HG03558 (cell line): ENCODE data around the gene EIF1AD.
"Not testable (repeated sequence)": the region's sequence is repeated elsewhere in the genome, so short reads cannot be mapped to it uniquely, and the experiment has no call there.

Experiments used
- ATAC-seq: cut with Tn5 transposase; IDR thresholded peaks from one replicate; pipeline ENCODE4 v1.9.1; 2021; ENCODE audit warnings: moderate number of reproducible peaks; ENCODE audit not compliant: unreplicated experiment; ENCODE audit errors: extremely low read depth

The EIF1AD gene

GRCh38 chr11:66022401-66023185 is 20.6 kb upstream of the EIF1AD start:
- ATAC-seq = no peak

DNA sequence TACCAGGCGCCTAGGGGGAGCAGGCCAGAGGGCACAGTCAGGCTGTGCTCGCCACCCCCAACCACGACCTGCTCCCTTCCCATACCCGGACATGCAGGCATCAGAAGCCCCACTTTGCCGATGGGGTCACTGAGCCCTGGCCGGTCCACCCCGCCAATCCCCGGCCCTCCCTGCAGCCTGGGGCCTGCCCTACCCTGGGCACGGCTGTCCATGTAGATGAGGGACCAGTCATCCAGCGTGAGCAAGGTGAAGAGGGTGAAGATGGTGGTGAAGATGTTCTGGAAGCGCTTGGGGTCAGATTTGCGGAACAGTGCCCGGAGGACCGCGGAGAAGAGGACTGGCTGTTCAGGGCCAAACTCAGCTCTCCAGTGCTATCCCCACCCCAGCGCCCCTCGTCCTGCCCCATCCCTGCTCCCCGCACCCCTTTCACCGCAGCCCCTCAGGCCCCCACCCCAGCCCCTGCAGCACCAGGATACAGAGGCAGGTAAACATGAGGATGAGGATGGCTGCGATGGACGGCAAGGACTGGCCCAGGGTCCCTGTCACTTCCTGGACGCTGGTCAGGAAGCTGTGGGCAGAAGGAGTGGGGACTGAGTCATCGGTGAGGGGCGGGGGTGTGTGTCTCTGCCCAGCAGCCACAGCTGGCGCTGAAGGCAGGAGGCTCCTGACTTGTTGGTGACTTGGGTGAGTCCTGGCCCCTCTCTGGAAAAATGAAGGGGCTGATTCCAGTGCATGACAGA is 18.8 kb upstream of the EIF1AD start:
- no peak for ATAC-seq

- ATAC-seq = no peak
Measured at GRCh38 chr11:66020212-66020611, 18.3 kb upstream of the EIF1AD start.

DNA sequence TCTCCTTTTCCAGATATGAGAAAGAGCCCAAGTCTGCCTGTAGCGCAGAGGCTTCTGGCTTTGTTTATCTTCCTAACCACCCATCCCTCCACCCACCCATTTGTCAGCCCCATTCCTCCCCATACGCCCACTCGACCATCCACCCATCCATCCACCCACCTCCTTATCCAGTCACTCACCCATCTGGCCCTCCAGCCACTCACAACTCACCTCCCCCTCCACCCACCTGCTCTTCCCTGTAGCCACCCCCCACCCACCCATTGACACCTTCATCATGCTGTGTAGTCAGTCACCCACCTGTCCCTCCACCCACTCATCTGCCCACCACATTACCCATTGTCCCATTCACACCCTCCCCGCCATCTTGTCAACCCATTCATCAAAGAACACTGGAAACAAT is 15.4 kb upstream of the EIF1AD start:
- ATAC-seq = no peak

DNA sequence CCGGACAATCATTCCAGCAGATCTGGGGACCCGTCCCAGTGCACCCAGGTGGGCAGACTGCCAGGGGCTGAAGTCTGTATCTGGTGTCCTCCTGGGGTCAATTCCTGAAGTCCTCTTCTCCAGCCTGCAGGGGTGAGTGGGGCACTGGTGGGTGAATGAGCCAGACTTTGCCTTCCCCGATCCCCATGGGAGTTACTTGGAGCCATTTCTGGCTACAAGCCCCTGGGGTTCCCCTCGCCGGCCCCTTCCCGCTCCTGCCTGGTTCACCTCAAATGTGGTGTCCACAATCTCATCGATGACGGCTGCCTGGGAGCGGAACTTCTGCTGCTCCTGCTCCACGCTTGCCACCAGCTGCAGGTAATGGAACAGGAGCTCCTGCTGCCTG is 14.8 kb upstream of the EIF1AD start:
- no peak for ATAC-seq

DNA sequence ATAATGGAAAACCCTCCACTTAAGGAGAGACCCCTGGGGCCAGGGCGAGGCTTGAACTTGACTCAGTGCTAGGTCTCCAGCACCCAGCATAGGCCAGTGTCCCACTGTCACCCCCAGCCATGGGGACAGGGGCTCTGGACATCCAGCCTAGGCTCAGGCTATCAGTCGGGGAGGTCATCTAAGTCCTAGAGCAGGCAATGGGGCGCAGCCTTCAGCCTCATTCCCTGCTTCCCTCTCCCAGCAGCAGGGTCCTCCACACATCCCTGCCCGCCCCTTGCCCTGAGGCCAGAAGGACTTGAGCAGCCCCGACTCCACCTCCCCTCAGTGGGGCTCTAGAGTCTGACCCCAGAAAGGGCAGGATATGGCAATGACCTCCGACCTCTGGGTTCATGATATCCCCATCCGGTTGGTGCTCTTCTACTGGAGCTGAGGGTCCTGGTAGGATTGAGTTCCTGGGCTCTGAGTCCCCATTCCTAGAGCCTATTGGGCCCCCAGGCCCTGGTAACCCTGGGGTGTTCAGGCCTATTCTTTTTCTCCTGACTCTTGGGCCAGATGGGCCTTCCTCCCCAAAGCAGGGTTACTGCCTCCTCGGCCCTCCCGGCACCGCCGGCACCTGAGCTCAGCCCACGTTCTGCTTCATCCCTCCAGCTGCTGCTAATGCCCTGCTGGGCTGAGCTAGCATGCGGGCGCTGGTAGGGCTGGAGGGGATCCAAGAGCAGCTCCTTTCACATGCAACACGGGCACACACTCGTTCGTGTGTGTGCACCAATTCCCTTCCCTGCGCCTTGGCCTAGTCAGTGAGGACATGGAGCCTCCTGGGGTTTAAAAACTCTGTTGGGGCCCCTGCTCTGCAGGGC is 14.2 kb upstream of the EIF1AD start:
- no peak for ATAC-seq

DNA sequence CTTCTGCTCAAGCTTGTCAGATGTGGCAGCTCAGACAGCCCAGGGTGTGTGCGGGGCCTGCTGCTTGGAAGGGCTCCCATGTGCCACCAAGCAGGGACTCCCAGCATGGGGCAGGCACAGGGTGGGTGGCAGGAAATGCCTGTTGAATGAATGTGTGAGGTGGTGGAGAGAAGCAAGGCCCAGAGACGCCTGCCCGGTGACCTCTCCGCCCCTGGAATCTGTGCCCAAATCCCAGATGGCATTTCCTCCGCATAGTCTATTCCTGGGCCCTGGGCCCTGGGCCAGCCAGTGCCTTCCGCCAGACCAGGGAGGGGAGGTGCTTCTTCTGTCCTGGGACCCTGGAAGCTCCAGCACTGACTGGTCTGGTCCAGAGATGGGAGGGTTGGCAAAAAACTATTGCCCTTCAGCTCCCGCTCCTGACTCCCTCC is 13.5 kb upstream of the EIF1AD start:
- ATAC-seq = no peak

DNA sequence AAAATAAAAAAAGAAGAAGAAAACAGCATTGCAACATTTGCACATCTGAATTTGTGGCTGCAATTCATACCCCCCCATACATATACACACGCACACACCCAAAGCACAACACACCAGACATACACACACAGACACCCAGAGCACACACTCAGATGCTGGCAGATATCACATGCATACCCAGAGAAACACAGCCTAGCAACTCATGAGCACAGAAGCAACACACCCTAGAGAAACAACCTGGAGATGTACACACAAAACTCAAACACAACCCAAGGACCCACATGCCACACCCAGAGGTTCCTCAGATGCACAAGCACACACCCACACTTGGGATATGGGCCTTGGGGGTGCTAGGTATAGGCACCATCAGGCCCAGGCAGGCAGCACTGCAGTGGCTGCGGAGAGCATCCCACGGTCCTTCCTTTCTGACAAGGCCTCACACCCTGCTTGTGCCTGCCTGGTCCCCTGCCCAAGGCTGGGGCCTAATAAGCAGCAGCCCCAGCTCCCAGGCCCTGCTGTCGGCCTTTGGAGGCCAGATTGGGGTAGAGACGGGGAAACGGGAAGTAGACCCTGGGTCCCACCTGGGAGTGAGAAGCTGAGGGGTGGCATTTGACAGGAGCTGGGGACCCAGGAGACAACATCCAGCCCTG is 13.0 kb upstream of the EIF1AD start:
- no peak for ATAC-seq

GRCh38 chr11:66013762-66014100 is 11.8 kb upstream of the EIF1AD start:
- ATAC-seq = no peak

DNA sequence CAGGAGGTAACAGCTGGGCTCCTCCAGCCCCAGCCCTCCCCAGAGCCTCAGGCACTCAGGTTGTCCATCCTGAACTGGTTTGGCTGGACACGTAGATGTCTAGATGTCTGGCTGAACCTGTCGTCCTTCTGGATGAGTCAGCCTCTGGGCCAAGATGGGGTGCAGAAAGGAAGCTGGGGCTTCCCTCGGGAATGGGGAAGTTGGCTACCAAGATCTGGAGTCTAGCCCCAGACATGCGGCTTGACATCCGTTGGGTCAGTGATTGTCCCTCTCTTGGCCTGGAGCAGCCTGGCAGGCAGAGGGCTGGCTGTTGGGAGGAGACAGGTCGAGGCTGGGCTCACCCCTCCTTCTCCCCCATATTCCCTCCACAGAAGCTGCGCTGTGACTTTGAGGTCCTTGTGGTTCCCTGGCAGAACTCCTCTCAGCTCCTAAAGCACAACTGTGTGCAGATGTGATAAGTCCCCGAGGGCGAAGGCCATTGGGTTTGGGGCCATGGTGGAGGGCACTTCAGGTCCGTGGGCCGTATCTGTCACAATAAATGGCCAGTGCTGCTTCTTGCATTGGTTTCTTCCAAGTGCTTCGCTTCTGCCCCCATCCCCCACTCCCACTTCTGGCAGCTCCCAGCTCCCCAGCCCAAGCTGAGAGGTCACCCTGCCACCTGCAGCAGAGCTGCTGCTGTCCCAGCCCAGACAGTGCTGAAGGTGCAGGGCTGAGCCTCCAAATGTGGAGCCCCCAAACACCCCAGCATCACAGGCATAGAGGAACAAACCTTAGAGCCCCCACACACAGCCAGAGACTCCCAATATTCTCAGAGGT is 11.2 kb upstream of the EIF1AD start:
- no peak for ATAC-seq

DNA sequence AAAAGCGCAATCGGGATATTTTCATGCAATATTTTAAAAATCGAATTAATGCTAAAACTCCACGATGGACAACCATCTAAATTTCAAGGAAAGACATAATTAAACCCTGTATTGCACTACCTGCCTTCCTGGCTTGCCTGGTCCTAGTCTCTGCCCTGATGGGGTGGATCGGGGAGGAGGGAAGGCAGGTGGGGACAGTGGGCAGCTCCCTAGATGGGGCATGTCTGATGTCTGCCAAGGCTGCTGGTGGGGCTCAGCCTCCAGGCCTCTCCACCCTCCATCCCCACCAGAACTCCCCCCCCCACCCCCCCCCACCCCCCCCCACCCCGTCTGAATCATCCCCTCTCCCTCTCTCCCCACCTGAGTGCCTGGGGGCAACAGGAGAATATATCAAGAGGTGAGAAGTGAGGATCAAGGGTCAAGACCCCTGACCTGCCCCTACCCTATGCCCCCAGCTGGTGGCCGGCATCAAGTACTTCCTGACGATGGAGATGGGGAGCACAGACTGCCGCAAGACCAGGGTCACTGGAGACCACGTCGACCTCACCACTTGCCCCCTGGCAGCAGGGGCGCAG is 10.5 kb upstream of the EIF1AD start:
- no peak for ATAC-seq

- no peak for ATAC-seq
Measured at GRCh38 chr11:66011785-66012303, 9.9 kb upstream of the EIF1AD start, which contains the start of gene CST6. CST6 (plus strand) TSS chr11:66012008; CDS start chr11:66012045, 37 bp downstream.

GRCh38 chr11:66011239-66011784 is 9.4 kb upstream of the EIF1AD start:
- ATAC-seq = no peak

DNA sequence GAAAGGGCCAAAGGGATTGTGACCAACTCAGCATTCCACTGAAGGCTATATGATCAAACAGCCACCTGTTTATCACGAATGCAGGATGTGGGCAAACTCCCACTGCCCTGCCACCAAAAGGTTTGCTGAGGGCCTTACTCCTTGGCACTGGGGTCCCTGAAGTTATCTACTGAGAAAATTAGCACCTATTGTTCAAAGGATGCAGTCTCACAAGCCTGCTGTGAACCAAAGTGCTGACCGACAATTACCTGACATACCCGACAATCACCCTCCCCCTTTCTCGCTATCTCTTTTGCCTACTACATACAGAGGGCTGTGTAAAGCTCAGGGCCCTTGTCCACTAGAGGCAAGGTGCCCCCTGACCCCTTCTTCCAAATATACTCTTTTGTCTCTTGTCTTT is 8.1 kb upstream of the EIF1AD start:
- not testable (repeated sequence) for ATAC-seq

GRCh38 chr11:66008468-66009101 is 6.6 kb upstream of the EIF1AD start:
- ATAC-seq = no peak

GRCh38 chr11:66008095-66008467 is 6.1 kb upstream of the EIF1AD start:
- no peak for ATAC-seq

GRCh38 chr11:66007201-66007634 is 5.3 kb upstream of the EIF1AD start:
- ATAC-seq = no peak

DNA sequence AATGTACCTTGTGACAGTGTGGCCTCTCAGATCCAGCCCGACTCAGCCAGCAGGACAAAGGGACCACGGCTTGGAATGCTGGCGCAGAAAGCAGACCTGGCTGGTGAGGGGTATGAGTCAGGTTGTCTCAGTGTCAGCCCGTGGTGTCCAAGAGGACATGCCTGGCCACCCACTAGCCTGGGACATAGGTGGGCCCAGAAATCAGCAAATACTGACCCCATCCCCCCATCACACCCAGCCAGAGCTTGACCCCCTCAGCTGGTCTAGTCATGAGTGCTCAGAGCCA is 4.9 kb upstream of the EIF1AD start:
- ATAC-seq = no peak
